GM12878 (cell line): ENCODE measurements around the gene F10. TPM values are rescaled to one million over a fixed set of nuclear protein-coding genes. Genes with fewer than 3 reads are reported as not detected.
"Not testable (repeated sequence)": the region's sequence is repeated elsewhere in the genome, so short reads cannot be mapped to it uniquely, and the experiment has no call there.

ENCODE experiments used
- ATAC-seq: fragments of 200-7000 bp; cut with Tn5 transposase; 3 replicates; pipeline ENCODE4 v1.9.1; 2020; ENCODE audit warnings: mild to moderate bottlenecking, moderate library complexity
- BruUV-seq: library from RNA; stranded (reverse); fragments of 400-500 nt; replicated peaks from 2 replicates; lab custom pipeline; 2021; lab: Mats Ljungman, UMichigan
- CTCF ChIA-PET: fragments of 300-600 bp; sonication (Branson Sonifier 250); formaldehyde crosslinking; extraction: SDS; loops from one replicate; lab custom pipeline; 2021; ENCODE audit warnings: inconsistent platforms; lab: Yijun Ruan, JAX
- POLR2A ChIA-PET: fragments of 350-600 bp; formaldehyde crosslinking; extraction: SDS; loops from one replicate; lab custom pipeline; 2021; ENCODE audit warnings: inconsistent platforms; lab: Charles Lee
- RAD21 ChIA-PET: fragments of 300-600 bp; sonication (Branson Sonifier 250); formaldehyde crosslinking; loops from one replicate; lab custom pipeline; 2023; ENCODE audit warnings: antibody characterized with exemption; ENCODE audit not compliant: unreplicated experiment; lab: Charles Lee
- SMC1A ChIA-PET: fragments of 300-600 bp; sonication (Branson Sonifier 250); formaldehyde crosslinking; loops from one replicate; lab custom pipeline; 2023; ENCODE audit not compliant: unreplicated experiment, uncharacterized antibody; lab: Charles Lee
- DNase-seq: peaks from one replicate; pipeline ENCODE4 v3.0.0-alpha.2; 2011; ENCODE audit warnings: low read depth, low spot score
- FAIRE-seq: peaks from 3 replicates; lab custom pipeline; 2011; peaks lifted over from hg19 to GRCh38; lab: Jason Lieb, UNC
- H2AFZ ChIP-seq: 2 replicates; pipeline ENCODE4 v1.6.0; 2011; ENCODE audit warnings: low read depth, low read length, control low read depth; ENCODE audit not compliant: control insufficient read depth
- H3K27ac ChIP-seq: 2 replicates; pipeline ENCODE4 v1.5.1; 2011; ENCODE audit warnings: control low read depth; ENCODE audit not compliant: control insufficient read depth, insufficient read depth
- H3K27me3 ChIP-seq, 2 experiments: replicated peaks in 1 of 2; 2 replicates each; pipeline versions ENCODE4 v1.6.0 to v1.6.1; 2011; ENCODE audit warnings: low read length in 1 of 2; ENCODE audit not compliant: control insufficient read depth in 2 of 2, insufficient read depth in 2 of 2
- H3K36me3 ChIP-seq, 2 experiments: 2 replicates each; pipeline ENCODE4 v1.5.1; 2011; ENCODE audit warnings: low read length in 1 of 2; ENCODE audit not compliant: control insufficient read depth in 2 of 2, insufficient read depth in 2 of 2
- H3K4me1 ChIP-seq: 2 replicates; pipeline ENCODE4 v1.6.1; 2011; ENCODE audit warnings: mild to moderate bottlenecking, low read length, moderate library complexity, mixed read lengths; ENCODE audit not compliant: control insufficient read depth, insufficient read depth
- H3K4me2 ChIP-seq: 2 replicates; pipeline ENCODE4 v1.6.0; 2011; ENCODE audit warnings: control low read depth; ENCODE audit not compliant: control insufficient read depth, insufficient read depth
- H3K4me3 ChIP-seq: fragments of 200-600 bp; sonication (generic); 2 replicates; pipeline ENCODE4 v1.5.1; 2016
- H3K79me2 ChIP-seq: 2 replicates; pipeline ENCODE4 v1.6.0; 2011; ENCODE audit warnings: low read length; ENCODE audit not compliant: control insufficient read depth, insufficient read depth
- H3K9ac ChIP-seq: 2 replicates; pipeline ENCODE4 v1.8.0; 2011; ENCODE audit warnings: low read length, control low read depth, mixed read lengths; ENCODE audit not compliant: control insufficient read depth, insufficient read depth
- H3K9me3 ChIP-seq: replicated peaks from 3 replicates; pipeline ENCODE4 v1.5.1; 2011; ENCODE audit warnings: mild to moderate bottlenecking, low read length; ENCODE audit not compliant: control insufficient read depth, insufficient read depth
- H4K20me1 ChIP-seq: 2 replicates; pipeline ENCODE4 v1.6.0; 2011; ENCODE audit not compliant: control insufficient read depth, insufficient read depth
- CREM ChIP-seq: IDR thresholded peaks from 2 replicates; pipeline ENCODE4 v1.6.1; 2014; ENCODE audit warnings: antibody characterized with exemption, low read depth
- DPF2 ChIP-seq: fragments of 450-650 bp; IDR thresholded peaks from 2 replicates; pipeline ENCODE4 v1.6.1; 2017; ENCODE audit warnings: mild to moderate bottlenecking
- PBX3 ChIP-seq: IDR thresholded peaks from 2 replicates; pipeline ENCODE4 v1.6.1; 2011; ENCODE audit warnings: mild to moderate bottlenecking, low read depth, low read length, moderate library complexity; ENCODE audit not compliant: insufficient replicate concordance
- WGBS: methylation state at CpG from one replicate; pipeline ENCODE4 v1.1.6; 2016; ENCODE audit warnings: low lambda C conversion rate; ENCODE audit not compliant: insufficient replicate concordance, insufficient coverage; ENCODE audit errors: missing lambda C conversion rate; 5-methylcytosine and 5-hydroxymethylcytosine counted together
- in situ Hi-C: fragments of 300-500 bp; cut with MboI; formaldehyde crosslinking; loops from 9 replicates; pipeline ENCODE4 v1.14.3; 2018; ENCODE audit warnings: mixed read lengths
- intact Hi-C: fragments of 100-400 bp; cut with micrococcal nuclease; formaldehyde crosslinking; loops from one replicate; pipeline ENCODE4 v1.14.2; 2022; ENCODE audit not compliant: unreplicated experiment
- polyA plus RNA-seq, 11 experiments: library from polyadenylated mRNA; depleted of rRNA in 4 of 11; unstranded in 6 of 11; stranded (reverse) in 5 of 11; fragments of >200 nt; fragmentation: Nextera tagmentation in 4 of 11; fragmentation: Illumina TruSeq in 1 of 11; extraction: Ambion mirVana in 4 of 11; extraction: Trizol in 1 of 11; gene quantifications; 1 replicate in 1 of 11; 2 replicates in 10 of 11; pipeline versions ENCODE4 v1.2.1 to v1.2.3, GENCODE V29; 2011 to 2016; ENCODE audit warnings: inconsistent platforms in 2 of 11, missing spikeins in 2 of 11, low read depth in 1 of 11
- total RNA-seq, 4 experiments: library from RNA; depleted of rRNA in 3 of 4; stranded (reverse); fragments of >200 nt in 3 of 4; fragmentation: Illumina TruSeq in 1 of 4; extraction: Trizol in 1 of 4; gene quantifications; 2 replicates each; pipeline versions ENCODE4 v1.2.1 to v1.2.3, GENCODE V29; 2013 to 2021
- TF ChIP-seq, protein P1 (sequence below): IDR thresholded peaks from 2 replicates; pipeline ENCODE4 v1.6.1; 2011; ENCODE audit warnings: low read depth, low read length, improper control_type of control experiment, borderline replicate concordance

Gene F10
- total and polyA plus RNA-seq, 10 of the 15 experiments (the other 5 are each of a cell fraction or from before 2014, with no cell fraction given), result not detected

- TF ChIP-seq, protein P1, sequence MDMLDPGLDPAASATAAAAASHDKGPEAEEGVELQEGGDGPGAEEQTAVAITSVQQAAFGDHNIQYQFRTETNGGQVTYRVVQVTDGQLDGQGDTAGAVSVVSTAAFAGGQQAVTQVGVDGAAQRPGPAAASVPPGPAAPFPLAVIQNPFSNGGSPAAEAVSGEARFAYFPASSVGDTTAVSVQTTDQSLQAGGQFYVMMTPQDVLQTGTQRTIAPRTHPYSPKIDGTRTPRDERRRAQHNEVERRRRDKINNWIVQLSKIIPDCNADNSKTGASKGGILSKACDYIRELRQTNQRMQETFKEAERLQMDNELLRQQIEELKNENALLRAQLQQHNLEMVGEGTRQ, result no peak
- TF ChIP-seq CREM, result no peak
- TF ChIP-seq PBX3, result no peak
- TF ChIP-seq DPF2, result no peak
Observed at GRCh38 chr13:113078902-113079780, 43.5 kb upstream of the F10 start (continued).

- POLR2A ChIA-PET, H3K4me3 ChIP-seq, H3K27ac ChIP-seq, H4K20me1 ChIP-seq, H3K9me3 ChIP-seq, H3K79me2 ChIP-seq, H3K4me2 ChIP-seq, DNase-seq, H2AFZ ChIP-seq, H3K9ac ChIP-seq, CTCF ChIA-PET, FAIRE-seq, intact Hi-C loops, H3K4me1 ChIP-seq, H3K27me3 ChIP-seq, H3K36me3 ChIP-seq, RAD21 ChIA-PET, ATAC-seq, in situ Hi-C loops, BruUV-seq, SMC1A ChIA-PET: not testable (repeated sequence)
- WGBS, result 27% methylated on average over 5 of the region's 9 CpGs
Observed at GRCh38 chr13:113079781-113080080, 42.9 kb upstream of the F10 start.
